ENCODE results near the gene MYL3. TPM values are rescaled to one million over a fixed set of nuclear protein-coding genes. Genes with fewer than 3 reads are reported as not detected.

MYL3 gene
- total RNA-seq, 4 donors from 2014 or later: 4.9 to 9.6 (median 6.0) TPM; not detected in 1

DNA sequence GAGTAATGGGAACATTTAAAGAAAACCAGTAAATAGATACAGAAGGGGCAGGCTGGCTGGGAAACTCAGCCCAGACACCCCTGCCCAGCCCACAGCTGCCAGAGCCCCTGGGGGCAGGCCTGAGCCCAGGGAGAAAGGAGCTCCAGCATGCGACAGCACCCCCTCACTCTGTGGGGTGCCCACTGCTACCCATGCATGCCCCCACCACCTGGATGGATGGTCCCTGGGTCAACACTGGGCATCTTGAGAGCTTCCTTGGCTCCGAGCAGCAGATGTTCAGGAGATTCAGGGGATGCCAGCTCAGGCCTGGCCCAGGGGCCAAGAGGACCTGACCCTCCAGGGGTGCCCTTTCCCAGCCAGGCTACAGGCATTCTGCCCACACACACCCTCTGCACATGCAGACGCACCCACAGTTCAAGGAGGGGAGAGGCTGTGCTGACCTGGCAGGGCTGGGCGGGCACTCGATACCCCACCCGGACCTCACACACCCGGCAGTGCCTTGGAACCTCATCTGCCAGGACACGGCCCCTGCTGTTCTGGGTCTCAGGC is 45.8 kb upstream of the MYL3 start:
- Histone ChIP-seq H3K27me3 (no peaks in the 10 kb centered on the region), H3K9me3 (no peaks in the 10 kb centered on the region), H3K4me3 (no peak overlapping the region), H3K36me3 (no peaks in the 10 kb centered on the region), H3K4me1 (peaks cover 0 to 8% of the 10 kb centered on the region in 2 donors), H3K27ac (no peak overlapping the region)
- TF ChIP-seq POLR2A (IDR thresholded peaks at IDR 0.05) (no peak), CTCF (IDR thresholded peaks at IDR 0.05) (no peak)
- intact Hi-C loops (cut with DNase I; ENCODE audit: low total_unique reads): loop anchor here (5.0 kb wide), 1 partner anchor 202 kb away; no protein-coding TSS in a partner anchor
- peak in 1 of 2 donors; percentile 23 for DNase-seq

DNA sequence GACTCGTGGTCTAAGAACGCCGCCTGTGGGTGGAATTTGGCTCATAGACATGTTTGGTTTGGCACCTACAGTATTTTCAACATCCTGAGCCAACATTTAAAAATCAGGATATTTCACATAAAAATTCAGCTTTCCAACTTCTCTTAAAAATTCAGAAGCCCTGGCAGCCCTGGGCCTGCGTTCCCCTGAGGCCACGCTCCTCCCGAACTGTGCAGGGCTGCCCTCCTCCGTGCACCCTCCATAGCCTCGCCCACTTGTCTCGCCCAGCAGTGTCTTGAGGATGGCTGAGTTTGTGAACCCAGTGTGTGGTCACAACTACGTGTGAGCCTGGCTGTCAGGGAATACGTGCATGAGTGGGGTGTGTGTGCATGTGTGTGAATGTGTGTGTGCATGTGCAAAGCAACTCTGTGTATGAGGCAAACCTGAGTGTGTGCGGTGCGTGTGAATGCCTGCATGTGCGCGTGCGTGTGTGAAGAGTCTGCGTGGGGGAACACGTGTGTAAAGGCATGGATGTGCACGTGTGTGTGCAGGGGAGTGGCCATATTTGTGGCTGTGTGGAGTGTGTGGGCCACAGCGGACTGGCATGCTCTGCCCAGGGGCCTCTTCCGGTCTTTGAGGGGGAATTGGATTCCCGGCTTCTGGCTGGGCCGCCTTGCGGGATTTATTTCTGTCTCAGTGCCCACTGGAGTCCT is 45.2 kb upstream of the MYL3 start:
- no peak overlapping the region for H3K4me3 ChIP-seq
- intact Hi-C loops (cut with DNase I; ENCODE audit: low total_unique reads): loop anchor here (5.0 kb wide), 1 partner anchor 201 kb away; no protein-coding TSS in a partner anchor
- no peaks in the 10 kb centered on the region for H3K27me3 ChIP-seq
- H3K36me3 ChIP-seq: no peaks in the 10 kb centered on the region
- no peak overlapping the region for H3K27ac ChIP-seq
- peaks cover 0 to 8% of the 10 kb centered on the region in 2 donors for H3K4me1 ChIP-seq
- peak in 1 of 2 donors; percentile 22 for DNase-seq
- TF ChIP-seq POLR2A (IDR thresholded peaks at IDR 0.05) (no peak), CTCF (IDR thresholded peaks at IDR 0.05) (peak in 3 of 4 experiments; percentile 13 to 48 (median 34))
- H3K9me3 ChIP-seq: no peaks in the 10 kb centered on the region

DNA sequence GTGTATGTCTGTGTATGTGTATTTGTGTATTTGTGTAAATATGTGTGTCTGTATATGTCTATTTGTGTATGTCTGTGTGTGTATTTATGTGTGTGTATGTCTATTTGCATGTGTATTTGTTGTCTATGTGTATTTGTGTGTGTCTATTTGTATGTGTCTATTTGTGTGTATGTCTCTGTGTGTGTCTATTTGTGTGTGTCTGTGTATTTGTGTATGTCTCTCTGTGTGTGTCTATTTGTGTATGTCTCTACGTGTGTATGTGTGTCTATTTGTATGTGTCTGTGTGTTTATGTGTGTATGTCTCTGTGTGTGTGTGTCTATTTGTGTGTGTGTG is 44.7 kb upstream of the MYL3 start:
- no peaks in the 10 kb centered on the region for H3K27me3 ChIP-seq
- no peak overlapping the region for H3K27ac ChIP-seq
- no peaks in the 10 kb centered on the region for H3K9me3 ChIP-seq
- intact Hi-C loops (cut with DNase I; ENCODE audit: low total_unique reads): loop anchor here (5.0 kb wide), 1 partner anchor 201 kb away; no protein-coding TSS in a partner anchor
- DNase-seq: no peak
- peaks cover 0 to 8% of the 10 kb centered on the region in 2 donors for H3K4me1 ChIP-seq
- H3K4me3 ChIP-seq: no peak overlapping the region
- TF ChIP-seq CTCF (IDR thresholded peaks at IDR 0.05) (no peak), POLR2A (IDR thresholded peaks at IDR 0.05) (no peak)
- no peaks in the 10 kb centered on the region for H3K36me3 ChIP-seq

GRCh38 chr3:46907271-46907670 is 44.0 kb upstream of the MYL3 start:
- no peaks in the 10 kb centered on the region for H3K36me3 ChIP-seq
- DNase-seq: no peak
- H3K9me3 ChIP-seq: no peaks in the 10 kb centered on the region
- intact Hi-C loops (cut with DNase I; ENCODE audit: low total_unique reads): loop anchor here (5.0 kb wide), 1 partner anchor 200 kb away; no protein-coding TSS in a partner anchor
- H3K27me3 ChIP-seq: no peaks in the 10 kb centered on the region
- no peak overlapping the region for H3K27ac ChIP-seq
- peaks cover 0 to 8% of the 10 kb centered on the region in 2 donors for H3K4me1 ChIP-seq
- TF ChIP-seq CTCF (IDR thresholded peaks at IDR 0.05) (no peak), POLR2A (IDR thresholded peaks at IDR 0.05) (no peak)
- H3K4me3 ChIP-seq: no peak overlapping the region

- no peaks in the 10 kb centered on the region for H3K9me3 ChIP-seq
- H3K4me3 ChIP-seq: no peak overlapping the region
- H3K27ac ChIP-seq: no peak overlapping the region
- no peak for TF ChIP-seq POLR2A (IDR thresholded peaks at IDR 0.05)
- TF ChIP-seq CTCF (IDR thresholded peaks at IDR 0.05): no peak
- H3K27me3 ChIP-seq: no peaks in the 10 kb centered on the region
- DNase-seq: peak in 1 of 2 donors; percentile 13
- intact Hi-C loops (cut with DNase I; ENCODE audit: low total_unique reads): loop anchor here (5.0 kb wide), 1 partner anchor 199 kb away; no protein-coding TSS in a partner anchor
- H3K4me1 ChIP-seq: peaks cover 0 to 8% of the 10 kb centered on the region in 2 donors
- H3K36me3 ChIP-seq: no peaks in the 10 kb centered on the region
These were observed 43.3 kb upstream of the MYL3 start for GRCh38 chr3:46906471-46907058.

All from uterus (tissue), 4 donors.